Stimulated activated CD4-positive, alpha-beta T cell treated with anti-CD3 and anti-CD28 coated beads, TNF-alpha, amount 100 ng/mL, for 1 hour (primary cell): ENCODE results near the gene HSBP1L1.

Source experiments
- DNase-seq, 3 donors: peaks; one replicate each; pipeline ENCODE4 v3.0.0-alpha.2; 2020; ENCODE audit warnings: low read depth in 3 of 3, low spot score in 1 of 3

HSBP1L1 gene

DNA sequence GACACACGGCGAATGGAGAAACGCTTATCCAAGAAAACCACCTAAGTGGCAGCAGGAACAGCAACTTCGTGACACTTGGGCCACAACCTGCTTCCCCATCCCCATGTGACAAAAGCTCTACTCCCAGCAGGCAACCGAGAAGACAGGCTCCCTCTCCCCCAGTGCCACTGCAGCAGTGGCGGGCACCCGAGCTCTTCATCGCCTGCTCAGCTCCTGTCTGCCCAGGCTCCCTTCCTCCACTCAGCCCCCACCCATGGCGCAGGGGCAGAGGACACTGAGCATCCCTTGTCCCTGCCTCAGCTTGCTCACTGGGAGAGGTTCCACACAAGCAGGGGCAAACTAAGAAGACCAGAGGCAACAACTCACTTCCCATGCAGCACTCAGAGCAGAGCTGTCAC is 35.9 kb upstream of the HSBP1L1 start:
- no peak for DNase-seq

DNA sequence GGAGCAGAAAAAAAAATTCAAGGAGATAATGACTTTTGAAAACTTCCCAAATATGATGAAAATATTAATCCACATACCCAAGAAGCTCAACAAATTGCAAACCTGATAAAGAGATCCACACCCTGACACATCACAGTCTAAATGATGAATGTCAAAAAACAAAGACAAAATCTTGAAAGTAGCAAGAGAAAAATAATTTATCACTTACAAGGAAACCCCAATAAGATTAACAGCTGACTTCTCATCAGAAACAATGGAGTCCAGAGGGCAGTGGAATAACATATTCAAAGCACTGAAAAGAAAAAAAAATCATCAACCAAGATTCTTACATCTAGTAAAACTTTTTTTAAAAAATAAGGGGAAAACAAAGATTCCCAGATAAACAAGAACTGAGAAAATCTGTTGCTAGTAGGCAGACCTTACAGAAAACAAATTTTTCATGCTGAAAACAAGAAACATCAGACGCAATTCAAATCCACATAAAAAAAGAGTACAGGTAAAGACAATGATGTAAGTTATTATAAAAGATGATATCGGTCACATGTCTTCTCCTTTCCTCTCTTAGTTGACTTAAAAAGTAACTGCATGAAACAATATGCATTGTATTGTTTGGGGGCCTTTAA is 34.3 kb upstream of the HSBP1L1 start:
- no peak for DNase-seq

DNA sequence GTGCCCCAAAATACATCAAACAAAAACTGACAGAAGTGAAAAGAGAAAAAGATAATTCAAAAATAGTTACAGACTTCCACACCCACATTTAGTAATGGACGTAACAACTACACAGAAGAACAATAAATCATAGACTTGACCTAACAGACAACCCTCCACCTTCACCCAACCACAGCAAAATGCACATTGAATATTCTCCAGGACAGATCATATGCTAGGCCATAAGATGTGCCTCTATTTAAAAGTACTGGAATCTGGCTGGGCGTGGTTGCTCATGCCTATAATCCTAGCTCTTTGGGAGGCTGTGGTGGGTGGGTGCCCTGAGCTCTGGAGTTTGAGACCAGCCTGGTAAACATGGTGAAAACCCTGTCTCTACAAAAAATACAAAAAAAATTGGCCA is 33.0 kb upstream of the HSBP1L1 start:
- no peak for DNase-seq

DNA sequence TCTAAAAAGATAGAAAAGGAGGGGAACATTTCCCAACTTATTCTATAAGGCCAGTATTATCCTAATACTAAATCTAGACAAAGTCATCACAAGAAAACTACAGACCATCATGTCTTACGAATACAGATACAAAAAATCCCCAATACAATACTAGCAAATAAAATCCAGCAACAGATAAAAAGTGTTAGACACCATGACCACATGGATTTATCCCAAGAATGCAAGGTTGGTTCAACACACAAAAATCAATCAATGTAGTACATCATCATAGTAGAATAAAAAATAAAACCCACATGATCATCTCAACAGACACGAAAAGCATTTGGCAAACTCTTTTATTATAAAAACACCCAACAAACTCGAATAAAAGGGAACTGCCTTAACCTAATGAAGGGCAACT is 31.5 kb upstream of the HSBP1L1 start:
- no peak for DNase-seq

DNA sequence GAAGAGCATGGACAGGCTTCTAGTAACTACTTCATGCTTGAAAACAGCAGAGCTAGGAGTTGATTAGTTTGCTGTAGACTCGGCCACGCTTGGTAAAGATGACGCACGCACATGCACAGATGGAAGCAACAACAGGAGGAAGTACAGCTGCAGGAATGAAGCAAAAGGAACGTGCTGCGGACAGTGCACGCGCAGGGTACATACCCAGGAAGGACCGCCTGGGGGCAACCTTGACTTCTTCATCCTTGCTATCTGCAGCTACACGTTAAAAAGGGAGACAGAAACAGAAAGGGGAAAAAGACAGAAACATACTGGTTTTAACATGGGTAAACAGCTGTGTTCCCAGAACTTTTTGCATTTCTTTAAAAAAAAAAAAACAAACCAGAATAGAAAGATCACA is 30.7 kb upstream of the HSBP1L1 start:
- DNase-seq, result no peak

DNA sequence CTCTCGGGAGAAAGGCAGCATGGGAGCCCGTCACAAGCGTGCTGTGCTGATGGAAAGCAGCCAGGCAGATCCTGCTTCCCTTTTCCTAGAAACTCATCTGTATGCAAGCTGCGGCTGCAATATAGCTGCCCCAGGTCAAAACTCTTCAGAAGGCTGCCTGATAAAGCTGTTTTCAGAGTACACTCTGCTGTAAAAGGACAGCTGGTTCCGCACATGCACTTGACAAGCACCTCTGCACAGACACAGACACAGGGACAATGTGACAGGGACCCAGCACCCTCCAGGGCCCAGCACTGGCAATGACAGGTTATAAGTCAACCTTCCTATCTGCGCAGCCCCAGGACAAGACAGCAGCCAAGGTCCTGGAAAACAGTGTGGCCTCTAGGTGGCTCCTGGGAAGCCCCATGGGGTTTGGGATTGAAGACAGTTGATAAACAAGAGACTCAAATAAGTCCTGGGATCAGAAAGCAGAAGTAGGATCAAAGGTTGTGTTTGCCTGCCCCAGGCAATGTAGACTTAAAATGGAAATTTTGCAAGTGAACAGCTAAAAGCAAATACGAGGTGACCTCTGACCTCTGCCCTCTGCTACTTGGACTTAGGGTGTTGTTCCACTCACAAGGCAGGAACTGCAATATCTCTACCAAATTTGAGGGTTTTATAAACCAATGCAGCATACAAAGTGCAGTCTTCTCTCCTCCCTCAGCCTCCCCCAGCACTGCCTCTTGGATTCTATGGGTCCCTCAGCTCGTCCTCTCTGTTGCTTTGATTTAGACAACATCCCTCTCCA is 29.9 kb upstream of the HSBP1L1 start:
- no peak for DNase-seq

DNA sequence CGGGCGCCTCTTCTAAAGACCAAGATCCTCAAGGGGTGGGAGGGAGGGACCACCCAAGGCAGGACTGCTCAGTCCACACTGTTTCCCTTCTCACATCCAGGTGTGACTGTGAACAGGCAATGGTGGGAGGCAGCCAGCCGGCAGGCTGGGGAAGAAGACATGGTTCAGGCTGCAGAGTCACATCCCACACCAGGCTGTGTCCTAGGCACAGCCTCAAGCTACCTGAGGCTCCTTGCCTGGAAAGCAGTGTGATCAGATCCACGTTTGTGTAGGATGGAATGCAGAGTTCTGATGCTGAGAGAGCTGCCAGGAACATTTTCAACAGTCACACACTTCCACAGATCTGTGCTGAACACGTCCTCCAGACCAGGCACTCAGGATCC is 29.4 kb upstream of the HSBP1L1 start:
- no peak for DNase-seq

DNA sequence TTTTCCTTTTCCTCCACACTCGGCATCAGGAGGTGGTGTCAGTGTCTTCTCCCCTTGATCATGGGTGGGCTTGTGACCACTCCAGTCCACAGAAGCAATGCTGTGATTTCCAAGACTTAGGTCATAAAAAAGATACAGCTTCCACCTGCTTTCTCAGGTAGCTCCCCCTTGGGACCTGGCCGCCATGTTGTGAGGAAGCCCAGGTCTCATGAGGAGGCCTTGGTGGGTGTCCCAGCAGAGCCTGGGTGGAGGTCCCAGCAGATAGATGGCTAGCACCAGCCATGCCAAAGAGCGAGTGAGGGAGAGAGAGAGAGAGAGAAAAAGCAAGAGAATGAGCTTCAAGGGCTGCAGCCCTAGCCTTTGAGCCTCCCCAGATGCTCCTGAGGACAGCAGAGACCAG is 28.9 kb upstream of the HSBP1L1 start:
- DNase-seq, result no peak

DNA sequence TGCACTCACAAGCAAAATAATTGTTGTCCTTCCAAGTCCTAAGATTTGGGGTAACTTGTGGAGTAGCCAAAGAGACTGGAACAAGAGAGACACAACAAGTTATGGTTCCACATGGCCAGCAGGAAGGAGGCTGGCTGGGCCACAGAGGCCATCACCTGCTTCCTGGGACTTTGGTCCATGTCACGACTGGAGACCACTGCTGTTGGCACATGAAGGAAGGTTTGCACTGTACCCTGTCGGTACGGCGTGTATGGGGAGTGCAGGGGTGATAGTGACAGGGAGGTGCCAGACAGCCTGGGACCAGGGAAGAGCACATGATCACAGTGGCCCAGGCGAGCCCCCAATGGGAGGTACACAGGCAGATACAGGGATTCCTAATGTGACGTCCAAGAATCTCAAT is 28.5 kb upstream of the HSBP1L1 start:
- no peak for DNase-seq

DNA sequence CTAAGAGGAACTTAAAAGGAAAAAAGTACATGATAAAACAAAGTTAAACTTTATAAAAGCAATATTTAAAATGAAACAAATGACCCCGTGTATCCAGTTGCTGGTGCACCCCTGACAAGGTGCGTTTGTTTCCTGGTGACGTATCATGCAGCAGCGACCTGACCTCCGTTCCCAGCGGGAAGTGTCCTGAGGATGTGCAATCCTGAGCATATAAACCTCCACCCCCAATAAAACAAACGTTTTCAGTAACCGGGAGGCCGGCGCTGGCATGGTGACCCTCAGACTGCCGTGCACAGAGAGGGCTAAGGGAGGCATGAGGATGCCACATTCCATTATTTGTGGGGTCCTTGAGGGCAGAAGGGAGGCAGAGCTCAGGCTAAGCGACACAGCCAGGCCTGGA is 27.8 kb upstream of the HSBP1L1 start:
- no peak for DNase-seq

DNA sequence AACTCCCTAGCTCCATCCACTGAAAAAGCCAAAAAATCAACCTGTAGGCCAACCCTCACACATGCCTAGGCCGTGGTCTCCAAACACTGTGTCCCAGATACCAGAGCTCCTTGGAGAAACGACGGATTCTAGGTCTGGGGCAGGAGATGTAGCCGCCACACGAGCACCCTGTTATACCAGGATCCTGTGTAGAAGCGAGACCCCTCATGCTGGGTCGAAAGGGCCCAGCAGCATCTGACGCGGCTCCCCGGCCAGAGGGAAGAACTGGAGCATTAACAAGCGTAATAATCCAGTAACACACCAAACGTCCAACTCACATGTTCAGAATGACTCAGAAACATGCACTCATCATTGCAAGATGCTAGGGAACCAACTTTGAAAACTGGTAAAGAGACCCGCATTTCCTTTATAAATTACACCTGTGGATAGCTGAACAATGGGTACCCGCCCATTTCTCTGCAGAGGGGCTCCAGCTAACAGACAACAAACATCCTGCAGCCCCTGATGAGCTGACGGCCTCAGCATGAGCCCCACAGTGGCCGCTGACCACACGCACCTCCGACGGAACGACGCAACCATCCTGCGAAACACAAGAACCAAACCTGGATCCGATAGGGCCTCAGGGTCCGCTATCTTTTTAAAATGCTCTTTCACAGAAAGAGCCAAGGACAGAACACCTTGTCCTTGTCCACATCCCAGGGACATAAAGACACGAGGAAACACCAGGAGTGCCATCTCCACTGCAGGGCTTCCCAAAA is 27.2 kb upstream of the HSBP1L1 start:
- DNase-seq, result no peak

DNA sequence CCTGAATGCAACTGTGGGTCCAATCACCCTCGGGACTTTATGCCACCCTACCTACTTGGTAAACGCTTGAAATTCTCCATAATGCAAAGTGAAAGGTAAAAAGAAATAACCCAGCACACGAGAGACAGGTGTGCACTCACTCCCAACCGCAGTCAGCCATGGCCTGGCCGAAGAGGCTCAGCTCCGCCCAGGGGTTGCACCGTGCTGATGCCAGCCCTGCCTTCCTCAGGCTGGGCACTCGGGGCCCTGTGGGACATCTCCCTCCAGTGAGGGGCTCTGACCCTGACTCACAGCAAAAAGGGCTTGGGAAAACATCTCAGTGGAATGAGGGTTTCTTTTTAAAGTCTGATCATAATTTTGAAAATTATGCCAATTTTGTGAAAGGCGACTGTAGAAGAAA is 26.2 kb upstream of the HSBP1L1 start:
- no peak for DNase-seq

DNA sequence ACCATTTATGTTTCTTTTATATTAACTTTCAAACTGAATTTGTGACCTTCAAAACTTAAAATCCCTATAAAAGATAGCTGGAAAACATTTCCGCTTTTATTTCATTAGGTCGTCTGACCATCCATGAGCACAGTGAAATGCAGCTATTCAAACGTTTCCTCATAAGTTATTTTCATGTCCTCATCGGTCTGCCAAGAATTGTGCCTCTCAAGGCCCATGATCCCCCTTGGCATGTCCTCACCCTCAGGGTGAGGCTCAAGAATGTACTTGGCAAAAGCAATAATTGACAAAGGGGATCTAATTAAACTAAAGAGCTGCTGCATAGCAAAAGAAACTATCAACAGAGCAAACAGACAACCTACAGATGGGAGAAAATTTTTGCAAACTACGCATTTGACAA is 25.3 kb upstream of the HSBP1L1 start:
- DNase-seq, result no peak

DNA sequence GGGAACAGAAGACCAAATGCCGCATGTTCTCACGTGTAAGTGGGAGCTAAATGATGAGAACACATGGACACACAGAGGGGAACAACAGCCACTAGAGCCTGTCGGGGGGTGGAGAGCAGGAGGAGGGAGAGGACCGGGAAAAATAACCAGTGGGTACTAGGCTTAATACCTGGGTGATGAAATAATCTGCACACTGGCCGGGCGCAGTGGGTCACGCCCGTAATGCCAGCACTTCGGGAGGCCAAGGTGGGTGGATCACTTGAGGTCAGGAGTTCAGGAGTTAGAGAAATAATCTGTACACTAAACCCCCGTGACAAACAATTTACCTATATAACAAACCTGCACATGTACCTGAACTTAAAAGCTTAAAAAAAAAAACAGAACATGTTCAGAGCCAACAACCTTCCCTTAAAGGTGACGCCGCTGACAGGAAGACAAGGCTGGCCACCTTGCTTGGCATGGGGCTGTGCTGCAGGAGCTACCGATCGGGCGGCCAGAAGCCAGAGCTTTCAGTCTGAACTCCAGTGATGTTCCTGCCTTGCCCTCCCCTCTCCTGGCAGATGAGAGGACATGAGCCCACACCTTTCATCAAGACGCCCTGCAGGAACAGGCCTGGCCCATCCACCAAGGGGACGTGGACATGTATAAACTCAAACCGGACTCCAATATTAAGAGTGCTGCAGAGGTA is 24.2 kb upstream of the HSBP1L1 start:
- no peak for DNase-seq

DNA sequence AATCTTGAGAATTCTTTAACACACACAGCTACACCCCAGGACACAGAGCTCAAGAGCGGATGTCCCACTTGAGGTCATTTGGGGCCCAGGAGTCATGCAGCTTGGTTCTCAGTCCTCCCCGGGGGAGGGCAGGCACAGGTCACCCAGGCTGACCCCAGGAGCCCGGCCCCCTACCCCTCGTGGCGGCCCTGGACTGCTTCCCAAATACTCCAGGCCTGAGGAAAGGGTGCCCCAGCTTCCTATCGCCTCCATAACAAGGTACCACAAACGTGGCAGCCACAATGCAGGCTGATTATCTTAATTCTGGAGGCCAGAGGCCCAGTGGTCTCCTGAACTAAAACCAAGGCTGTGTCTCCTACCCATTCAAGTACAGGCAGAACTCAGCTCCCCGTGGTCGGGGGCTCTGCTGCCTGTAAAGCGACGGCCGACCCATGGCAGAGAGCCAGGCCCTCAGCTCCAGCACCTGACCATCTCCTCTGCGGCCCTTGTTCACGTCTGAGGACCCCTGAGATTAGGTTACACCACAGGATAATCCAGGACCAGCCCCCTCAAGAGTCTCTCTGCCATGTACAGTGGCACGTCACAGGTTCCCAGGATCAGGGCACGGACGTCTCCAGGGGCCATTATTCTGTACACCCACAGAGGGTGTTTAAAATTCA is 23.5 kb upstream of the HSBP1L1 start:
- DNase-seq, result no peak

DNA sequence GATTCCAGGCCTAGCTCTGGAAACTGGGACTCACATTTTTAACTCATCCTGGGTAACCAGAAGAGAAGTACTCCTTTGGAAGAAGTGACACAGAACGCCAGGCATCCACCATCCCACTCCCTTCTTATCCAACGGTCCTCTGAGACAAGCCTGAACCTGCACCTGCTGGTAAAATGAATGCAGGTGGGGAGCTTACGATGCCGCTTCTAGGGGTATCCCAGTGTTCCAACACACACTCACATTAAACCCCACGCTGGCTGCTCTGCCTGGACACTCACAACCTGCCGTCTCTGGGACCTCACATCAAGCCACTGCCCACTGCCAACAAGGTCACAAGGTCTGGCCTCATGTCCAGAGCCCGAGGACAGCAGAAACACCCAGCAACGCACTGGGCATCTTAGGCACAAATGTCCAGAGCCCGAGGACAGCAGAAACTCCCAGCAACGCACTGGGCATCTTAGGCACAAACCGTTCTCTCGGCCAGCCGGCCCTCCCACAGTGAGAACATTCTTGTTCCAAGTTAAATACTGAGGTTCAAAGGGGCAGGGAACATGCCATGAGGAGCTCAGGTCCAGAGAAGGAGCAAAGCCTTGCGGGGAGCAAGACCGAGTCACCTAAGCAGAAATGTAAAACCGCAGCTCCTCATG is 22.8 kb upstream of the HSBP1L1 start:
- no peak for DNase-seq

DNA sequence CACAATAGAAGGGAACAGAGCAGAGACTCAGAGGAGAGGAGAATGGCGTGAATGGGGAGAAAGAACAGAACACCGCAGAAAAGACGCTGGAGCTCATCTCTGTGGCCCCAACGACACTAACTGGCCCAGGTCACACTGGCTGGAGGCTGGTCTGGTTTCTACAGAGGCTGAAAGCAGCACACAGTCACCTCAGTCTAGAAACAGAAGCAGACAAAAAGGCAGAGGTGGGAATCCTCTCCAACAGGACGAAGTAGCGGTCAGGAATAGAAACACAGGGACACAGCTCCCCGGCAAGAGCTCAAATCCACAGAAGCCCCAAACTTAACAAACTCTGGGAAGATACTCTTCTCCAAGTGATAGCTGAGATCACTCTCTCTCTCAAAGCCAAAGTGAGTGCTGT is 22.2 kb upstream of the HSBP1L1 start:
- no peak for DNase-seq

DNA sequence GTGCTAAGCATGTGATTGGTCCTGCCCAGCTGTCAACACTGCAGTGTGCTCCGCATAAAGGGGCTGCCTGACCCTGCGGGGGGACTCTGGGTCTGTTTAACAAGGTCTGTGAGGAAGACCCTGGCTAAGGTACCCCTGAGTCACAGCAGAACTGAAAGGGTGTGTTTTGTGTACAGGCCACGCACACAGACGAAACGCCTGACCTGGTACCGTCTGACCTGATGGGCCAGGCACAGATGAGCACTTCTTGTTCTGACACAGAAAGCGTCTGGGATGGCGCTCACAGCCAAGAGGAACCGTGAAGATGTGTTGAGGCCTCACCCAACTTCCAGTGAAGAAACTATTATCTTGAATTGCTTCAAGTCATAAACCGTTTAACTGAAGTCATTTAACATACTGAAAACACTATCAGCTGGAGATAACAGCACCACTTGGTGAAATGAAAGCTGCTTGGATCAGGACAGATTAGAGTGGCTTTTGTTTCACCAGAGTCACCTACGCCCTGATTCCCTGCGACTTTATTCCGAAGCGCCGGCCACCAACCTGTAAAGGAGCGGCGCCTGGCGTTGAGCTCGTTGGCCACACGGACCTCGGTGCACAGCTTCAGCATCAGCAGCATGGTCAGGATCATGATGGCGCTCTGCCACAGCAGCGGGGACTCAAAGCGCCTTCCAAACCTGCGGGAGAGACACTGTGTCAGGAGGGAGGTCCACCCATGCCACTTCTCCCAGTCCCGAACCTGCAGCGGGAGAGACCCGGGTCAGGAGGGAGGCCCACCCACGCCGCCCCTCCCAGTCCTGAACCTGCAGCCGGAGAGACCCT is 21.4 kb upstream of the HSBP1L1 start:
- DNase-seq, result no peak

DNA sequence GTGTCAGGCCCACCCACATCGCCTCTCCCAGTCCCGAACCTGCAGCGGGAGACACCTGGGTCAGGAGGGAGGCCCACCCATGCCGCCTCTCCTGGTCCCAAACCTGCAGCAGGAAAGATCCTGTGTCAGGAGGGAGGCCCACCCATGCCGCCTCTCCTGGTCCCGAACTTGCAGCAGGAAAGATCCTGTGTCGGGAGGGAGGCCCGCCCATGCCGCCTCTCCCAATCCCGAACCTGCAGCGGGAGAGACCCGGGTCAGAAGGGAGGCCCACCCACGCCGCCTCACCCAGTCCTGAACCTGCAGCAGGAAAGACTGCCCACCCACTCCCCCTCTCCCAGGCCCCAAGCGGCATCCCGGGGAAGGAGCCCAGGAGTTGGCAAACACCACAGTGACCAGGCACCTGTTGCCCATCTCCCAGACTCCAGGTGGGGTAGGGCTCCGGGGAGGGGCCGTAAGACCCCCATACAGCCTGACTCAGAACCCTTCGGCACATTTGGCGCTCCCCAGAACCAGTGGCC is 20.8 kb upstream of the HSBP1L1 start:
- DNase-seq, result no peak
